Mucosa of rectum (tissue), 2 donors: ENCODE measurements around the gene MPHOSPH8.
"Not testable (repeated sequence)": the region's sequence is repeated elsewhere in the genome, so short reads cannot be mapped to it uniquely, and the experiment has no call there.

Experiments used
- H3K27ac ChIP-seq, 2 donors: one replicate each; pipeline ENCODE4 v1.7.0; 2013; ENCODE audit warnings: inconsistent platforms in 2 of 2, low read depth in 2 of 2, low read length in 2 of 2
- H3K27me3 ChIP-seq, 2 donors: one replicate each; pipeline ENCODE4 v1.7.0; 2013; ENCODE audit warnings: low read length in 2 of 2; ENCODE audit not compliant: control insufficient read depth in 2 of 2, insufficient read depth in 2 of 2
- H3K36me3 ChIP-seq, 2 donors: one replicate each; pipeline ENCODE4 v1.7.0; 2013; ENCODE audit warnings: low read length in 2 of 2; ENCODE audit not compliant: control insufficient read depth in 2 of 2, insufficient read depth in 2 of 2
- H3K4me1 ChIP-seq, 2 donors: one replicate each; pipeline ENCODE4 v1.7.0; 2013; ENCODE audit warnings: low read length in 2 of 2, mild to moderate bottlenecking in 1 of 2; ENCODE audit not compliant: control insufficient read depth in 2 of 2, insufficient read depth in 2 of 2
- H3K4me3 ChIP-seq, 2 donors: one replicate each; pipeline ENCODE4 v1.7.0; 2013; ENCODE audit warnings: low read length in 2 of 2
- H3K9ac ChIP-seq, 2 donors: one replicate each; pipeline ENCODE4 v1.7.0; 2013; ENCODE audit warnings: low read length in 2 of 2, low read depth in 1 of 2, mild to moderate bottlenecking in 1 of 2
- H3K9me3 ChIP-seq, 2 donors: one replicate each; pipeline ENCODE4 v1.7.0; 2013; ENCODE audit warnings: low read length in 2 of 2; ENCODE audit not compliant: control insufficient read depth in 2 of 2
- donor health status: healthy.
- donor health status: Normal muscosa, but diverticular disease.

The MPHOSPH8 gene

GRCh38 chr13:19709039-19709438 is 75.6 kb downstream of the MPHOSPH8 start:
- not testable (repeated sequence) for H3K4me1 ChIP-seq, H3K27ac ChIP-seq, H3K36me3 ChIP-seq, H3K9me3 ChIP-seq, H3K27me3 ChIP-seq, H3K9ac ChIP-seq, H3K4me3 ChIP-seq

- H3K36me3 ChIP-seq, H3K27ac ChIP-seq, H3K4me1 ChIP-seq, H3K9ac ChIP-seq, H3K9me3 ChIP-seq, H3K27me3 ChIP-seq, H3K4me3 ChIP-seq: not testable (repeated sequence)
Measured at GRCh38 chr13:19709782-19710181, 76.3 kb downstream of the MPHOSPH8 start.

GRCh38 chr13:19713186-19713965 is 79.9 kb downstream of the MPHOSPH8 start:
- H3K4me1 ChIP-seq = no peaks in the 10 kb centered on the region
- H3K36me3 ChIP-seq = peaks cover 0 to 3% of the 10 kb centered on the region in 2 donors
- no peak overlapping the region for H3K27ac ChIP-seq
- H3K9ac ChIP-seq = no peak overlapping the region
- H3K27me3 ChIP-seq = no peaks in the 10 kb centered on the region
- H3K9me3 ChIP-seq = no peaks in the 10 kb centered on the region
- no peak overlapping the region for H3K4me3 ChIP-seq

- no peak overlapping the region for H3K9ac ChIP-seq
- no peak overlapping the region for H3K27ac ChIP-seq
- H3K4me3 ChIP-seq = no peak overlapping the region
- peaks cover 3 to 8% of the 10 kb centered on the region in 2 donors for H3K36me3 ChIP-seq
- no peaks in the 10 kb centered on the region for H3K27me3 ChIP-seq
- no peaks in the 10 kb centered on the region for H3K4me1 ChIP-seq
- no peaks in the 10 kb centered on the region for H3K9me3 ChIP-seq
Measured at GRCh38 chr13:19720039-19720438, 86.6 kb downstream of the MPHOSPH8 start.
